Left renal cortex interstitium (tissue), 4 donors: ENCODE results near the gene JAZF1. TPM values are rescaled to one million over a fixed set of nuclear protein-coding genes. Genes with fewer than 3 reads are reported as not detected.

Experiments used
- DNase-seq, 4 donors: peaks; one replicate each; pipeline ENCODE4 v3.0.0-alpha.2; 2013; ENCODE audit warnings: low read depth in 4 of 4, low spot score in 2 of 4, missing footprints in 1 of 4
- polyA plus RNA-seq, 4 donors: library from polyadenylated mRNA; unstranded; fragments of 120-200 nt; gene quantifications; one replicate each; pipeline ENCODE4 v1.2.1, GENCODE V29; 2013; ENCODE audit not compliant: insufficient read length in 4 of 4

Gene JAZF1
- polyA plus RNA-seq, 4 donors: 10.9 to 15.5 (median 13.3) TPM

- no peak for DNase-seq
These were observed 125.9 kb downstream of the JAZF1 start for GRCh38 chr7:28054531-28055160.

- no peak for DNase-seq
These were observed 127.7 kb downstream of the JAZF1 start for GRCh38 chr7:28052933-28053332.

- DNase-seq: no peak
These were observed 131.9 kb downstream of the JAZF1 start for GRCh38 chr7:28048694-28049093.

GRCh38 chr7:28046035-28046434 is 134.6 kb downstream of the JAZF1 start:
- no peak for DNase-seq

GRCh38 chr7:28045592-28045991 is 135.0 kb downstream of the JAZF1 start:
- no peak for DNase-seq

- no peak for DNase-seq
These were observed 135.8 kb downstream of the JAZF1 start for GRCh38 chr7:28044825-28045224.

GRCh38 chr7:28042721-28043120 is 137.9 kb downstream of the JAZF1 start:
- no peak for DNase-seq

GRCh38 chr7:28041508-28042314 is 138.9 kb downstream of the JAZF1 start:
- DNase-seq: no peak

- no peak for DNase-seq
These were observed 142.3 kb downstream of the JAZF1 start for GRCh38 chr7:28038175-28038797.

- no peak for DNase-seq
These were observed 143.2 kb downstream of the JAZF1 start for GRCh38 chr7:28037220-28038010.

GRCh38 chr7:28036696-28037095 is 143.9 kb downstream of the JAZF1 start:
- no peak for DNase-seq

- DNase-seq: no peak
These were observed 147.2 kb downstream of the JAZF1 start for GRCh38 chr7:28033386-28033785.

- no peak for DNase-seq
These were observed 147.7 kb downstream of the JAZF1 start for GRCh38 chr7:28032738-28033380.

GRCh38 chr7:28029051-28029450 is 151.5 kb downstream of the JAZF1 start:
- no peak for DNase-seq

- DNase-seq: no peak
These were observed 152.1 kb downstream of the JAZF1 start for GRCh38 chr7:28028471-28028870.

- no peak for DNase-seq
These were observed 154.4 kb downstream of the JAZF1 start for GRCh38 chr7:28026237-28026636.

- no peak for DNase-seq
These were observed 155.7 kb downstream of the JAZF1 start for GRCh38 chr7:28024786-28025334.

GRCh38 chr7:28020302-28020940 is 160.2 kb downstream of the JAZF1 start:
- DNase-seq: peak; percentile 42 to 71 (median 60)

GRCh38 chr7:28018856-28019465 is 161.6 kb downstream of the JAZF1 start:
- no peak for DNase-seq
